A673 (cell line): ENCODE data around the gene NCLN. TPM values are rescaled to one million over a fixed set of nuclear protein-coding genes. Genes with fewer than 3 reads are reported as not detected.
A peak's percentile ranks its signal among the peaks of the same experiment; 100 is the strongest.

ENCODE experiments used
- BruUV-seq: library from RNA; stranded (reverse); fragments of 400-500 nt; replicated peaks from 2 replicates; lab custom pipeline; 2021; lab: Mats Ljungman, UMichigan
- CTCF ChIA-PET: fragments of 300-600 bp; sonication (Branson Sonifier 250); formaldehyde crosslinking; loops from one replicate; lab custom pipeline; 2022; ENCODE audit warnings: antibody characterized with exemption; lab: Charles Lee
- POLR2A ChIA-PET: fragments of 300-600 bp; sonication (Branson Sonifier 250); formaldehyde crosslinking; loops from one replicate; lab custom pipeline; 2022; ENCODE audit warnings: antibody characterized with exemption; ENCODE audit not compliant: low non-redundant PET; lab: Charles Lee
- DNase-seq: peaks from one replicate; pipeline ENCODE4 v3.0.0-alpha.2; 2015; ENCODE audit warnings: low spot score
- H3K27ac ChIP-seq: fragments of 200-600 bp; sonication (generic); 2 replicates; pipeline ENCODE4 v1.5.1; 2016; ENCODE audit warnings: mixed run types, low read depth, mild to moderate bottlenecking, mixed read lengths, antibody characterized with exemption, low read length; ENCODE audit not compliant: poor library complexity, severe bottlenecking
- H3K27me3 ChIP-seq: fragments of 200-600 bp; sonication (generic); replicated peaks from 2 replicates; pipeline ENCODE4 v1.6.1; 2017; ENCODE audit warnings: mixed run types, low read depth, mild to moderate bottlenecking, mixed read lengths, antibody characterized with exemption, low read length; ENCODE audit not compliant: insufficient read depth, poor library complexity
- H3K36me3 ChIP-seq: fragments of 200-600 bp; sonication (generic); 2 replicates; pipeline ENCODE4 v1.6.1; 2016; ENCODE audit warnings: mixed run types, mild to moderate bottlenecking, mixed read lengths, antibody characterized with exemption, low read length; ENCODE audit not compliant: insufficient read depth, poor library complexity, severe bottlenecking
- H3K4me1 ChIP-seq: fragments of 200-600 bp; sonication (generic); 2 replicates; pipeline ENCODE4 v1.6.1; 2017; ENCODE audit warnings: mixed run types, mild to moderate bottlenecking, mixed read lengths, antibody characterized with exemption, low read length; ENCODE audit not compliant: insufficient read depth, poor library complexity, severe bottlenecking
- H3K4me3 ChIP-seq: fragments of 200-600 bp; sonication (generic); 2 replicates; pipeline ENCODE4 v1.5.1; 2016; ENCODE audit warnings: low read depth, mixed run types, mild to moderate bottlenecking, mixed read lengths, low read length; ENCODE audit not compliant: poor library complexity, severe bottlenecking
- H3K9me3 ChIP-seq: fragments of 200-600 bp; sonication (generic); 2 replicates; pipeline ENCODE4 v1.6.1; 2016; ENCODE audit warnings: mixed run types, low read depth, mild to moderate bottlenecking, mixed read lengths, antibody characterized with exemption, low read length; ENCODE audit not compliant: poor library complexity, severe bottlenecking
- EZH2 ChIP-seq: fragments of 200-600 bp; sonication (generic); IDR thresholded peaks from 2 replicates; pipeline ENCODE4 v1.6.1; 2017; ENCODE audit warnings: borderline replicate concordance, low read depth, mild to moderate bottlenecking, mixed read lengths, antibody characterized with exemption, low read length; ENCODE audit not compliant: poor library complexity, severe bottlenecking
- intact Hi-C: fragments of 100-400 bp; cut with micrococcal nuclease; formaldehyde crosslinking; loops from one replicate; pipeline ENCODE4 v1.10.0; 2022; ENCODE audit not compliant: unreplicated experiment
- total RNA-seq: library from RNA; stranded (reverse); gene quantifications from 2 replicates; pipeline ENCODE4 v1.2.3, GENCODE V29; 2021
- TF ChIP-seq, protein P1 (sequence below): fragments of 300-800, 200-600 bp; sonication (generic); conservative IDR thresholded peaks from 2 replicates; pipeline ENCODE4 v1.5.1; 2017; ENCODE audit warnings: low read depth, mild to moderate bottlenecking, antibody characterized with exemption, low read length, moderate library complexity, mixed read lengths

Gene NCLN
- total RNA-seq, 1 experiment from 2014 or later, result 122 TPM

DNA sequence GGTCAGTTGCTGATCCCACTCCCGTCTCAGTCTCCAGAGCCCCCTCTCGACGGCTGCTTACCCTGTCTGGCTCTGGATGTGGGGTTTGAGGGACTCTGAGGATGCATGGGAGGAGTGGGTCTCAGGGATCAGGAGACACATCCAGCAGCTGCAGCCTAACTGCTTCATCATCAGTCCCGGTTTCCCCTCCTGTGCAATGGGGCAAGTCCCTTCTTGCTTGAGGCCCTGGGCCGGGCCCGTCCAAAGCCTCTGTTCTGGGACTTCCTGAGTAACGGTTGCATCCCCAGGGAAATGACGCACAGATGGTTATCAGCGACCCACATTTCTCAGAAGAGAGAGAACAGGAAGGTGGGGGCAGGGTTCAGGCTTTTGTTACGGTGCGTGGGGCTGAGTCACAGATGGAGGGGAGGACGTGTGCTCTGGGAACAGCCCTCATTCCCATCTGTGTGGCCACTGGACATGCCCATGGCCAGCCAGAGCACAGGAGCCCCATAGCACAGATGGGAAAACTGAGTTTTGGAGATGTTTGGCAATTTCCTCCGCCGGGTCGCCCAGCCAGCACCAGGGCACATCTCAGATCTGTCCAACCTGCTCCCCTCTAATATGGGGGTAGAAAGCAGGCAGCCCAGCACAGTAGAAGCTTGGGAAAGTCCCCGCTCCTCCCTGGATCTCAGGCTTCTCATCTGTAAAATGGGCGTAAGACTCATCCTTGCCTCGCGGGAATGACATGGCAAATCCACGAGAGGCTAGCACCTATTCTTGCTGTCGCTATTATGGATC lies 30.6 kb upstream of the NCLN start:
- BruUV-seq, result no TSS peak
- no peaks in the 10 kb centered on the region for H3K9me3 ChIP-seq
- H3K4me1 ChIP-seq, result peaks cover 9% of the 10 kb centered on the region
- no peaks in the 10 kb centered on the region for H3K27me3 ChIP-seq
- H3K36me3 ChIP-seq, result no peaks in the 10 kb centered on the region
- TF ChIP-seq, protein P1, sequence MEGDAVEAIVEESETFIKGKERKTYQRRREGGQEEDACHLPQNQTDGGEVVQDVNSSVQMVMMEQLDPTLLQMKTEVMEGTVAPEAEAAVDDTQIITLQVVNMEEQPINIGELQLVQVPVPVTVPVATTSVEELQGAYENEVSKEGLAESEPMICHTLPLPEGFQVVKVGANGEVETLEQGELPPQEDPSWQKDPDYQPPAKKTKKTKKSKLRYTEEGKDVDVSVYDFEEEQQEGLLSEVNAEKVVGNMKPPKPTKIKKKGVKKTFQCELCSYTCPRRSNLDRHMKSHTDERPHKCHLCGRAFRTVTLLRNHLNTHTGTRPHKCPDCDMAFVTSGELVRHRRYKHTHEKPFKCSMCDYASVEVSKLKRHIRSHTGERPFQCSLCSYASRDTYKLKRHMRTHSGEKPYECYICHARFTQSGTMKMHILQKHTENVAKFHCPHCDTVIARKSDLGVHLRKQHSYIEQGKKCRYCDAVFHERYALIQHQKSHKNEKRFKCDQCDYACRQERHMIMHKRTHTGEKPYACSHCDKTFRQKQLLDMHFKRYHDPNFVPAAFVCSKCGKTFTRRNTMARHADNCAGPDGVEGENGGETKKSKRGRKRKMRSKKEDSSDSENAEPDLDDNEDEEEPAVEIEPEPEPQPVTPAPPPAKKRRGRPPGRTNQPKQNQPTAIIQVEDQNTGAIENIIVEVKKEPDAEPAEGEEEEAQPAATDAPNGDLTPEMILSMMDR, result no peak
- no peak for TF ChIP-seq EZH2
- intact Hi-C loops, result no loop called here
- POLR2A ChIA-PET, result no interaction called here
- peak overlapping the region; percentile 58 for H3K27ac ChIP-seq
- DNase-seq, result peak; percentile 94
- no peak overlapping the region for H3K4me3 ChIP-seq
- CTCF ChIA-PET, result no interaction called here

DNA sequence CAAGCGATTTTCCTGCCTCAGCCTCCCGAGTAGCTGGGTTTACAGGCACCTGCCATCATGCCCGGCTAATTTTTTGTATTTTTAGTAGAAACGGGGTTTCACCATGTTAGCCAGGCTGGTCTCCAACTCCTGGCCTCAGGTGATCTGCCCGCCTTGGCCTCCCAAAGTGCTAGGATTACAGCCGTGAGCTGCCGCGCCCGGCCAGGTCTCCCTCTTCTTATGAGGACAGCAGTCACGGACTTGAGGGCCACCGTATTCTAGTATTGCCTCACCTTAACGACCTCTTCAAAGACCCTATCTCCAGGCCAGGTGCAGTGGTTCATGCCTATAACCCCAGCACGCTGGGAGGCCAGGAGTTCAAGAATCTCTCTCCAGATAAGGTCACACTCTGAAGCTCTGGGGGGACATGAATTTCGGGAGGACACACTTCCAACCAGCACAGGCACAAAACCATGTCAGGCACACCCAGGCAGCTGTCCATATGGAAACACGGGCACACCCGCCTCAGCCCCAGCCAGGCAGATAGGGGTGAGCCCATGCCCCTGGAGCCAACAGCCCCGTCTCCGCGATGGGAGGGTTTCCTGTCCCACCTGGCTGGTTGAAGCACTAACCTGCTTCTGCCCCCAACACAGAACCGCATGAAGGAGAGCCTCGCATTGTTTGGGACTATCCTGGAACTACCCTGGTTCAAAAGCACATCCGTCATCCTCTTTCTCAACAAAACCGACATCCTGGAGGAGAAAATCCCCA lies 28.5 kb upstream of the NCLN start:
- no TSS peak for BruUV-seq
- no peaks in the 10 kb centered on the region for H3K36me3 ChIP-seq
- ChIA-PET CTCF (no interaction called here), POLR2A (no interaction called here)
- no peaks in the 10 kb centered on the region for H3K9me3 ChIP-seq
- DNase-seq, result no peak
- no peaks in the 10 kb centered on the region for H3K27me3 ChIP-seq
- H3K4me3 ChIP-seq, result no peak overlapping the region
- no peak overlapping the region for H3K27ac ChIP-seq
- TF ChIP-seq EZH2, result no peak
- TF ChIP-seq, protein P1, result no peak
- intact Hi-C loops, result no loop called here
- peaks cover 9% of the 10 kb centered on the region for H3K4me1 ChIP-seq

DNA sequence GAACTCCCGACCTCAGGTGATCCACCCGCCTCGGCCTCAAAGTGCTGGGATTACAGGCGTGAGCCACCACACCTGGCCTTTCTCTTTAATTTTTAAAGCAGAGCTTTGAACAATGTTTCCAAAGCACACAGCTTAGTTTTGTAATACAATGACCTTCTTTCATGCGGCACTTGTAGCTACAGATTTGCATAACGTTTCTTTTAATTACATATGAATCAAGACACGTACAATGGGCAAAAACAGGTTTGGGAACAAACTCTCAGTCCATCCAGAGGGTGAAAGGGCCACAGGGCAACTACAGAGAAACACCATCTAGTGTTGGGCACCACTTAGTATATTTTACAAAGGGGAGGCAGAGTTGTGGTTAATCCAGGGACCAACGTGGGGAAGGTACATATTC lies 26.2 kb upstream of the NCLN start:
- Histone ChIP-seq H3K9me3 (no peaks in the 10 kb centered on the region), H3K36me3 (no peaks in the 10 kb centered on the region), H3K4me3 (no peak overlapping the region), H3K4me1 (peaks cover 9% of the 10 kb centered on the region), H3K27ac (no peak overlapping the region), H3K27me3 (no peaks in the 10 kb centered on the region)
- no TSS peak for BruUV-seq
- CTCF ChIA-PET, result no interaction called here
- TF ChIP-seq, protein P1, result no peak
- no peak for TF ChIP-seq EZH2
- POLR2A ChIA-PET, result no interaction called here
- DNase-seq, result no peak
- intact Hi-C loops, result no loop called here
